HG03066 (cell line): Measurements from ENCODE around the gene MAP3K20.
"Not testable (repeated sequence)": the region's sequence is repeated elsewhere in the genome, so short reads cannot be mapped to it uniquely, and the experiment has no call there.

Source experiments
- ATAC-seq: cut with Tn5 transposase; IDR thresholded peaks from one replicate; pipeline ENCODE4 v1.9.1; 2021; ENCODE audit warnings: low read depth; ENCODE audit not compliant: unreplicated experiment

Gene MAP3K20

GRCh38 chr2:173079973-173080860, 4.6 kb downstream of the MAP3K20 start:
- no peak for ATAC-seq

GRCh38 chr2:173086518-173087213, 11.0 kb downstream of the MAP3K20 start:
- ATAC-seq, result no peak

GRCh38 chr2:173087214-173087581, 11.6 kb downstream of the MAP3K20 start:
- ATAC-seq, result no peak

- no peak for ATAC-seq
These were observed 12.3 kb downstream of the MAP3K20 start for GRCh38 chr2:173087793-173088496.

- no peak for ATAC-seq
These were observed 14.7 kb downstream of the MAP3K20 start for GRCh38 chr2:173090276-173090877.

- no peak for ATAC-seq
These were observed 15.5 kb downstream of the MAP3K20 start for GRCh38 chr2:173090973-173091660.

- no peak for ATAC-seq
These were observed 16.3 kb downstream of the MAP3K20 start for GRCh38 chr2:173091910-173092309.

- ATAC-seq, result no peak
These were observed 17.3 kb downstream of the MAP3K20 start for GRCh38 chr2:173092844-173093402.

- not testable (repeated sequence) for ATAC-seq
These were observed 18.0 kb downstream of the MAP3K20 start for GRCh38 chr2:173093617-173094016.

- ATAC-seq, result no peak
These were observed 19.1 kb downstream of the MAP3K20 start for GRCh38 chr2:173094731-173095130.

GRCh38 chr2:173095356-173095755, 19.7 kb downstream of the MAP3K20 start:
- no peak for ATAC-seq

GRCh38 chr2:173099271-173099670, 23.6 kb downstream of the MAP3K20 start:
- ATAC-seq, result no peak

GRCh38 chr2:173099804-173100203, 24.2 kb downstream of the MAP3K20 start:
- ATAC-seq, result no peak

GRCh38 chr2:173101687-173102086, 26.0 kb downstream of the MAP3K20 start:
- ATAC-seq, result no peak

- ATAC-seq, result no peak
These were observed 28.5 kb downstream of the MAP3K20 start for GRCh38 chr2:173104156-173104555.

- no peak for ATAC-seq
These were observed 31.4 kb downstream of the MAP3K20 start for GRCh38 chr2:173106959-173107628.

- ATAC-seq, result no peak
These were observed 32.0 kb downstream of the MAP3K20 start for GRCh38 chr2:173107629-173108022.

- ATAC-seq, result no peak
These were observed 33.9 kb downstream of the MAP3K20 start for GRCh38 chr2:173109253-173110188.
